Muscle layer of colon (tissue), 2 donors: Measurements from ENCODE around the gene BLCAP.

Experiments used
- H3K27ac ChIP-seq: one replicate; pipeline ENCODE4 v1.7.0; 2013; ENCODE audit warnings: low read depth, mild to moderate bottlenecking, low read length, moderate library complexity
- H3K27me3 ChIP-seq, 2 donors: one replicate each; pipeline ENCODE4 v1.7.0; 2013; ENCODE audit warnings: low read length in 2 of 2, mild to moderate bottlenecking in 2 of 2; ENCODE audit not compliant: insufficient read depth in 2 of 2, control insufficient read depth in 1 of 2
- H3K36me3 ChIP-seq: one replicate; pipeline ENCODE4 v1.7.0; 2013; ENCODE audit warnings: mild to moderate bottlenecking, low read length; ENCODE audit not compliant: insufficient read depth
- H3K4me1 ChIP-seq: one replicate; pipeline ENCODE4 v1.7.0; 2013; ENCODE audit warnings: mild to moderate bottlenecking, low read length; ENCODE audit not compliant: insufficient read depth
- H3K4me3 ChIP-seq, 2 donors: one replicate each; pipeline ENCODE4 v1.7.0; 2013; ENCODE audit warnings: low read length in 2 of 2, low read depth in 1 of 2, mild to moderate bottlenecking in 1 of 2, moderate library complexity in 1 of 2
- H3K9ac ChIP-seq: one replicate; pipeline ENCODE4 v1.7.0; 2013; ENCODE audit warnings: low read length
- H3K9me3 ChIP-seq: one replicate; pipeline ENCODE4 v1.7.0; 2013; ENCODE audit warnings: mild to moderate bottlenecking, low read length
- donor health status: abdominal sarcoma.
- donor health status: Adenocarcinoma of cecum.

Gene BLCAP

DNA sequence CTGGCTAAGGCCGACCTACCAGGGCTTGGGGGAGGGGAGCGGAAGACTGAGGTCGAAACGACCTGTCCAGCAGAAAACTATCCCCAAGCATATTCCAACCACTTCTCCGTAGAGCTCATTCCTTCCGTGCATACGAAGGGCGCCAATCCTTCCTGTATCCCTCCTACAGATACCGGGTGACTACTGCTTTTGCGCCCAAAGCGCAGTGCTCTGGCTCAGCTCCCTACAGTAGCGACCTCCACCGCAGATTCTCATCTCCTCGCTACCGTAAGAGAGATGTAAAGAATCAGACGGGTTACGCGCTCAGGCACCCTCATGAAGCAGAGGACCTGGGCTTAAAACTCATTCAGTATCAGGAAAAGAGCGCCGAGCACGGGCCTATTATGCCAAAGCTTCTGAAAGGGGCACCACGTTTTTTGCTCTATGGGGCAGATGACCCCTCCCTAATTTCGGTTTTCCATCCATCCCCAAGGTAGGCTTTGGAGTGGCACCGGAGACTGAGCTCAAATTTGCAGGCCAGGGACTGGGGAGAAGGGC lies 7.2 kb downstream of the BLCAP start:
- Histone ChIP-seq H3K27ac (peak overlapping the region; percentile 96), H3K27me3 (no peaks in the 10 kb centered on the region), H3K36me3 (peaks cover 14% of the 10 kb centered on the region), H3K4me1 (peaks cover 74% of the 10 kb centered on the region), H3K4me3 (peak overlapping the region in 1 of 2 donors; percentile 47), H3K9me3 (no peaks in the 10 kb centered on the region), H3K9ac (no peak overlapping the region)

DNA sequence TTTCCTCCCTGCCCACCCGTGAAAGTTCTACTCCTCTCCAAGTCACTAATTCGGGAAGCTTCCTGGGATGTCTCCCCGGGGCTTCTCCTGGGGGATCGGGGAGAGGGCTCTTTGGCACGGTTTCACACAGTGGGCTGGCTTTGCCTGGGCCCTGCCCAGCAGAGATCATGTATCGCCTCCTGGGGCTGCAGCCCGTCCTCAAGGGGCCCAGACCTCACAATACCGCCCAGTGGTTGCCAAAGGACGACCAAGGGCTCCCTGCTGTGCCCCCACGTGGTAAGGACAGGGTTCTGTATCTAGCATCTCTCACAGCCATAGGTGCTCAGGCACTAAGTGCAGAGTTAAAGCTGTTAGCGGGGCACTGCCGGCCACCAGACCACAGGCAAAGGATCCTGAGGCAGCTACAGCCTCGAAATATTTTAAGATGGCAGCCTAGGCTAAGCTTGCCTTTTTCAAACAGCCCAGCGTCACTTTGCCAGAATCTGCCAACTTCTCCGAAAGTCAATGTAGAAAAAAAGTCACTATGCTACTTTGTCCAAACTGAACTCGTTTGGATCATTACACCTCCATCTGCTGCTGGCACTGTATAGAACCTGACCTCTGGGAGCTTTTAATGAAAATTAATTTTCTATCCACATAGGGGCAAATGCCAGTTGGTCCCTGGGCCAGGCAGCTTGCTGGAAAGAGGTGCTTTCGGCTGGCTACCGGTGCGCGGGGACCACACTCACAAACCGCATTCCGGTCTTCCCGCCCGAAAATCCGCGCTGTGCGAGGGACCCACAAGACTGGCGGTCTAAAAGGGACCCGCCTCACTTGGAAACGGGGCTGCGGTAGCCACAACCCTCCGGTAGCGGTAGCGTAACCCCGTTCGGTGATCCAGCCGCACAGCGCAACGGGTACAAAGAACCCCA lies 7.9 kb downstream of the BLCAP start:
- peak overlapping the region; percentile 28 for H3K9ac ChIP-seq
- H3K9me3 ChIP-seq: no peaks in the 10 kb centered on the region
- no peaks in the 10 kb centered on the region for H3K27me3 ChIP-seq
- peaks cover 70% of the 10 kb centered on the region for H3K4me1 ChIP-seq
- H3K27ac ChIP-seq: peak overlapping the region; percentile 96
- H3K4me3 ChIP-seq: peak overlapping the region; percentile 34 to 47
- H3K36me3 ChIP-seq: peaks cover 21% of the 10 kb centered on the region

DNA sequence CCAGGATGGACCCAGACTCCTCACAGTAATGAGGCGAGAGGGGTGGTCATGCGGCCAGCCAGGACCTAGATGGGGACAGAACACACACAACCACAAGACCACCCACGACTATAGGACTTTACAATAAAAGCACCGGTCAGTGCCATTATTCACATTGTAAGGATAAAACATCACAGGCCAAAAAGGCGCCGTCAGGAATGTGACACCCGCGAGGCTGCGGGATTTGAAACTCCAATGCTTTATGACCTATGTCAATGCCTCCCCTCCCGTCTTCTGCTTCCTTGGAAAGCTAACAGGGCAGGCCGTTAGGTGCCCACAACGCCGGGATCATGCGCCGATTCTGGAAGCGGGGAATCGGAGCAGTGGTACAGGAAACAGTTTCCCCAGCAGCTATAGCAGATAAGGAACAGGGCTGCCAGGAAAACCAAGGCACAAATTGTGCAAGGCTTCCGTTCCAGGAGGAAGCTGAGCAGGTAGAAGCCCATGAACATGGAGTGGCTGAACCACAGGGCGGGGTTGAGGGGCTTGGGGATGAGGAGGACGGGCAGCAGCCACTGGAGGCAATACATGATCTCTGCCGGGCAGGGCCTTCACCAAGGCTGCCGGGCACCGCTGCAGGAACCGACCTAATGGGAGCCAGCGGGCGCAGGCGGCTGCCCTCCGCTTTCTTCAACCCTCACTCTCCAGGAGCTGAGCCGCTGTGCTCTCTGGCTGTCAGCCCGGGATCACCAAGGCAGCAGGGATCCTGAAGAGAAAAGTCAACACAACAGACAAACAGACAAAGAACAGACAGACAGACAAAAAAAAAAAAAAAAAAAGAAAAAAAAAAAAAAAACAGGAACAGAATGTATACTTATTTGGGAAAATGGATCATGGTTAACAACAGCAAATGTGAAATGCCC lies 8.8 kb downstream of the BLCAP start:
- Histone ChIP-seq H3K27me3 (no peaks in the 10 kb centered on the region), H3K4me1 (peaks cover 62% of the 10 kb centered on the region), H3K9ac (peak overlapping the region; percentile 25), H3K36me3 (peaks cover 29% of the 10 kb centered on the region), H3K4me3 (peak overlapping the region in 1 of 2 donors; percentile 47), H3K27ac (peak overlapping the region; percentile 96), H3K9me3 (no peaks in the 10 kb centered on the region)

DNA sequence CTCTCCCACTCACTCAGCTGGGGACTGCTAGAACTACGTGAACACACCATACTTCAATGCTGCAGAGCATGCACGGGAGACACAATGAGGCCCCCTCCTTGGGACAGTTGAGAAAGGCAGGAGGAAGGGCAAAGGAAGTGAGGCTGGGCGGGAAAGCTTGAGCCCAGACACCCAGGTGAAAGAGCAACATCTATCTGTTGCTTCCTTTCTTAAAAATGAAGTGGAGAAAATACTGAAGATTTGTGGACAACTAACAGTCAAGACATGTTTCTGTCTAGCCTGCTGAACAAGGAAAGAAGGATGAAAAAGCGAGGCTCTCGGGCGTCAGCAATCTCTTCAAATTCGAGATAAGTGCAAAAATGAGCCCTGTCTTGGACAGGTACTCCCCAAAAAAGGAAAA lies 9.6 kb downstream of the BLCAP start:
- Histone ChIP-seq H3K27ac (peak overlapping the region; percentile 96), H3K4me3 (no peak overlapping the region), H3K9me3 (no peaks in the 10 kb centered on the region), H3K9ac (peak overlapping the region; percentile 25), H3K27me3 (no peaks in the 10 kb centered on the region), H3K4me1 (peaks cover 54% of the 10 kb centered on the region), H3K36me3 (peaks cover 32% of the 10 kb centered on the region)

DNA sequence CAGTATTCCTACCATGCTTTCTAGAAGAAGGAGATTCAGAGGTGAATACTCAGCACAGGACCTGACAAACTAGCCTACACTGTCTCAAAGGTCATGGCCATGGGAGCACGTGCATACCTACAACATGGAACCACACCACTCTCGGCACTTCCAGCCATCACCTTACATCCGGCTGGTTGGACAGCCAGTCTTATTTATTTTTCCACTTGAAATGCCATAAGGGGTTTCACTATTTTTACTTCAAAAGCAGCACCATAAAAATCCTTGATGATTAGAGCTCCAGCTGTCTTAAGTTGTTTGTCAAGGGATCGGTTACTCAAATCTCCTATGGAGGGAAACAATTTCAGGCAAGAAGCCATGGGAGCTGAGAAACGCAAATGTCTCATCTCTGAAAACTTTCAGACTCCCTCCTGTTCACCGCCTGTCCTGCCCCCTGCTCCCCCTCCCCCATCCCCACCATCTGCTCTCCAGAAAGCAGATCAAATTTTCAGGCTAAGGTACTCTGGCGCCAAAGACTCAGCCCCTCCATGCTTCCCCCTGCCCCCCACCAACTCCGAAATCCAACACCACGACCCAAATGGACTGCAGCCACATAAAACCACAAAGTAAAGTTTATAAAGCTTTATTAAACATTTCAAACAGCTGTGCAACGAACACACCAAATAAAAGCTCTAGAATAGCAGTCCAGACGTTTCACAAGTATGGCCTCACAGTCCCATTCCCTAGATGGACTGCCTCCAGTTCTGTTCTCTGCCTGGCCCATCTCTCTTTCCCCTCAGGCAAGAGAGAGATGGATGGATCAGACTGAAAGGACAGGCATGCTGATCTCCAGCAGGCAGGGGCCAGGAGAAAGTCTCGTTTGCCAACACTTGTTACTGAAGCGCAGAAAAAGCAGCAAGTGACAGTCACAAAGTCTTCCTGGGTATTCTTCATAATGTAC lies 10.6 kb downstream of the BLCAP start:
- Histone ChIP-seq H3K4me3 (no peak overlapping the region), H3K9me3 (no peaks in the 10 kb centered on the region), H3K27ac (peak overlapping the region; percentile 96), H3K27me3 (no peaks in the 10 kb centered on the region), H3K9ac (no peak overlapping the region), H3K36me3 (peaks cover 41% of the 10 kb centered on the region), H3K4me1 (peaks cover 54% of the 10 kb centered on the region)

DNA sequence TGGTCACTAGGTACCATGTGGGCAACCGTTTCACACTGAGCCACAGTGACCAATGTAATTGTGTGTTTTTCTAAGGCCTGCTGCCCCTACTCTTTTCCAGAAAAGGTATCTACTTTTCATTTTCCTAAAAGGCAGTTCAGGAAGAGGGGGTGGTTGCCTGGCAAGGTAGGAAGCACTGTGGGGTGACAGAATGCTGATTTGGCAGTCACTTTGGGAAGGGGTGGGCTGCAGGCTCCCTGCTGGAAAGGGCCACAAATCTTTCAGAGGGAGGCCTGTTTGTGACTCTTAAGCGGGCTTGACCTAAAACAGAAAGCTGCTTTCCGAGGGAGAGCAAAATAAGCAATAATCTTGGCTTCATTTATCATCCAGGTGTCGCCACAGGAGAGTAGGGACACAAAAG lies 11.8 kb downstream of the BLCAP start:
- H3K4me3 ChIP-seq: no peak overlapping the region
- peak overlapping the region; percentile 7 for H3K27ac ChIP-seq
- no peaks in the 10 kb centered on the region for H3K9me3 ChIP-seq
- H3K4me1 ChIP-seq: peaks cover 53% of the 10 kb centered on the region
- H3K9ac ChIP-seq: no peak overlapping the region
- H3K27me3 ChIP-seq: no peaks in the 10 kb centered on the region
- peaks cover 53% of the 10 kb centered on the region for H3K36me3 ChIP-seq

DNA sequence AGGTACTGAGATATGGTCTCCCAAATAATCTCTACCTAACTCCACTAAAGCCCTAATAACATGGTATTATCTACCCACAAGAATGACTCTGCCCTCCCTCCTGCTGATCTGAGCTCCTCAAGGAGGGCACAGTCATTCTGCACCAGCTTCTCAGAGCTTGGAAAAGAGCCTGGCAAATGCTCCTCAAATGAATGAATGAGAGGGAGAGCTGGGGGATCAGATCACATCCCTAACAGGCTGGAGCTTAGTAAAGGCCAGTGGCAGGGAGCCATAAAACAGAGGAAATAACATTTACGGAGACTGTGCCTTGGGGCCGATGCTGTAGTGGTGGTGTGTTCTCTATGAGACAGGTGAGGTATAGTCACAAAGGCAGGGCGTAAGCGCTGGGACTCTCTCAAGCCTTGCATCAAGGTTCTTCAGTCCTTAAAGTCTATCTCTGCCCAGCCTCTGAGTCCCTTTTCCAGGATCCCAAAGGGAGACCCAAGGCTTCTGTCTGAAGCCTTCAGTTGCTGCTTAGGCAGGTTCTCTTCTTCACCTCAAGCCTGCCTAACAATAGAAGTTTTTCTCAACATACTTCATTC lies 13.8 kb downstream of the BLCAP start:
- Histone ChIP-seq H3K36me3 (peaks cover 69% of the 10 kb centered on the region), H3K27ac (no peak overlapping the region), H3K4me3 (no peak overlapping the region), H3K9ac (no peak overlapping the region), H3K4me1 (peaks cover 35% of the 10 kb centered on the region), H3K27me3 (no peaks in the 10 kb centered on the region), H3K9me3 (no peaks in the 10 kb centered on the region)

DNA sequence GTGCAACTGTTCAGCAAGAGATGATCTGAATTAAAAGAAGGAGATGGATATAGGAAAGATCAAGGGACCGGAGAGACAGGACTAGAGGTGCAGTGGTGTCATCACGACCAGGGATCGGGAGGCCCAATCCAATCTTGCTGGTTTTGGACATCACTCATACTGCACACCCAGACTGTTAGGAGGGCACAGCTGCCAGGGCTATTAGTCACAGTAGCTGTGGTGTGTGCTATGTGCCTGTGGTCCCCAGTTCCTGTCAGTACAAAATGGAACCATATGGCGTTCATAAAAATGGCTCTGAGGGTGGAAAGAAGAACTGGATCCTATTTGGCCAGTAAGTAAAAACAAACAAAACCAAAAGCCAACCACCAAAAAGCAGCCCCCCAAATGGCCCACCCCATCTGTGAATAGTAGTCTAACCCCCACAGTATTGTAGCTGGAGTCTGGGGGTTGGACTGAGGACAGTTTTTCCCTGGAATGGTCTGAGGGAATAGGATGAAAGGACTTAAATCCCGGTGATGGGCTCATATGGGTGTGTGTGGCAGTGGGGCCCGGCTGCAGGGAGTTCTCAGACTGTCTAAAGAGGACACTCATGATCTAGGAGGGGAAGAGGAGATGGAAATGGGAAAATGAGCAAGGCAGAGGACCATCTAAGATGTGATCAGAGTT lies 15.9 kb downstream of the BLCAP start:
- H3K9ac ChIP-seq: no peak overlapping the region
- peaks cover 16% of the 10 kb centered on the region for H3K4me1 ChIP-seq
- no peaks in the 10 kb centered on the region for H3K9me3 ChIP-seq
- no peak overlapping the region for H3K4me3 ChIP-seq
- no peak overlapping the region for H3K27ac ChIP-seq
- no peaks in the 10 kb centered on the region for H3K27me3 ChIP-seq
- peaks cover 69% of the 10 kb centered on the region for H3K36me3 ChIP-seq

DNA sequence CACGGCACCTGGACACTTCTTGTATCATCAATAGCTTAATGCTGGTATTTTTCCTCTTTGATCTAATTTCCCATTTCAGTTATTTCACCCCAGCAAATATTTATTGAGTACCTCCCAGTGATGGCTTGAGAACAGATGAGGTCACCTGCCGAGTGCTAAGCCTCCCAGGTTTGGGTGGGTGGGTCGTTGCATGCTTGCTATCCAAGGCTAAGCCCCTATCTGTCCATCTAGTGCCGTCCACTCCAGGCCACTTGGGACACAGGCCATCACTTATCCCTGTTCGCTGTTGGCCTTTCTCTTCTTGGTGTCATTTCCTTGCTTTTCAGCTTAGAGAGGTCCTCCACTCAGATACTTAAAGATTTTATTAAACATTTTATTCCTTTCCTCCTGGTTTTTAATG lies 17.4 kb downstream of the BLCAP start:
- H3K27me3 ChIP-seq: no peaks in the 10 kb centered on the region
- H3K4me3 ChIP-seq: no peak overlapping the region
- H3K4me1 ChIP-seq: peaks cover 2% of the 10 kb centered on the region
- H3K9ac ChIP-seq: no peak overlapping the region
- H3K27ac ChIP-seq: no peak overlapping the region
- H3K9me3 ChIP-seq: no peaks in the 10 kb centered on the region
- peaks cover 62% of the 10 kb centered on the region for H3K36me3 ChIP-seq

DNA sequence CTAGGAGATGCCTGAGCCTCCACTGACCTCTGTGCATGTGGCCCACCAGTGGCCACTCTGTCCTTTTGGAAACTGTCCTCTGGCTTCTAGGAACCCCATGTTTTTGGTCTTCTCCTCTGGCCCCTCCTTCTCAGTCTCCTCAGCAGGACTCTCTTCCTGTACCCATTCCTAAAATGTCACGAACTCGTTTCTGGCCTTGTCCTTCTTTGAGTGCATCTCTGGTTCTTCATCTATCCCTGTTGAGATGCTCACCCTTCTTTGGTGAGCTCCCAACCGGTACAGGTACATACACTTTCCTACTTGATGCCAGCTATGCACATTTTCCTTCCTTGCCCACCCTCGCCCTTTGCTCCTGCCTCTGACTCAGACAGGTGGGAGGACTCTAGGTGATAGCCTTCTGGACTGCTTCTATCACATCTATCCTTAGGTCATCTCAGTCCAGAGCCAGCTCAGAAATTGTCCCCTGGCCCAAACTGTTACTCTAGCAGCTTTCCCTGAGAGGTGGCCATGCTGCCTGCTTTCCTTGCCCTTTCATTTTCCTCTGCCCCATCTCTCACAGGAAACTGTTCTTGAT lies 21.4 kb downstream of the BLCAP start:
- Histone ChIP-seq H3K36me3 (peaks cover 30% of the 10 kb centered on the region), H3K9ac (no peak overlapping the region), H3K4me3 (no peak overlapping the region), H3K9me3 (no peaks in the 10 kb centered on the region), H3K27ac (no peak overlapping the region), H3K4me1 (peaks cover 7% of the 10 kb centered on the region), H3K27me3 (no peaks in the 10 kb centered on the region)
